Hematopoietic multipotent progenitor cell treated with erythropoietin and hydrocortisone succinate and interleukin-3 and kit ligand, for 6 days (in vitro differentiated cells): ENCODE results near the gene SPACA9.

Experiments used
- DNase-seq: peaks from one replicate; pipeline ENCODE4 v3.0.0-alpha.2; 2015

Gene SPACA9

GRCh38 chr9:132878695-132879456, at the start of gene SPACA9:
Gene SPACA9 (plus strand): TSS chr9:132878898. CDS start chr9:132883948, 5,050 bp downstream.
- peak; percentile 50 for DNase-seq

DNA sequence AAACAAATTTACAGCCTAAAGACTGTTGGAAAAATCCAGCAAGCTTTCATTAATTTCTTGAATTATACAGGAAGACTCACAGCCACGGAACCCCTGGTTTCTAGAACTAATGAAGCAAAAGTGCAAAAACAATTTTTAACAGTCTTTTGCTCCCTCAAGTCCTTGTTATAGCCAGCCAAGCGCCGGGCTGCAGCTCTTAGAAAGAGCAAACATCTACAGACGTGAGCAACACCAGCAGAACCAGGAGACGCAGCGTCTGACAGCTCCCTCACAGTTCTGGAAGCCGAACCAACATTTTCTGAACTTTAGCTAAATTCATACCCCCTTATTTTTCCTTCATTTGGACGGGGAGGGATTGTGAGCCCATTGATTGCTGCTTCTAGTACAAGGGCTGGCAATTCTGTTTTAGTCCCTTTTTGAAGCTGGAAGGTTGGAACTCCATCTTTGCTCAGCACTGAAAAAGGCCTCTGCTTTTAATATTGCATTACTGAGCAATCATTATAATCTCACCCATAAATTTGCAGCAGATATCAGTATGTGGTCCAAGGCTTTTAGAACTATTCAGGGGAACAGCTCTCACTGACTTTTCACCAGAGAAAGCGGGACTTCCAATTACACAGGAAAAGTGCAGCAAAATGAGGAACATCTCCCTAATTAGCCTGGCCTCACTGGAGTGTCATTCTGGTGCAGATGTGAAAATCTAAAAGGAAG, 46.4 kb upstream of the SPACA9 start:
- DNase-seq, result no peak

DNA sequence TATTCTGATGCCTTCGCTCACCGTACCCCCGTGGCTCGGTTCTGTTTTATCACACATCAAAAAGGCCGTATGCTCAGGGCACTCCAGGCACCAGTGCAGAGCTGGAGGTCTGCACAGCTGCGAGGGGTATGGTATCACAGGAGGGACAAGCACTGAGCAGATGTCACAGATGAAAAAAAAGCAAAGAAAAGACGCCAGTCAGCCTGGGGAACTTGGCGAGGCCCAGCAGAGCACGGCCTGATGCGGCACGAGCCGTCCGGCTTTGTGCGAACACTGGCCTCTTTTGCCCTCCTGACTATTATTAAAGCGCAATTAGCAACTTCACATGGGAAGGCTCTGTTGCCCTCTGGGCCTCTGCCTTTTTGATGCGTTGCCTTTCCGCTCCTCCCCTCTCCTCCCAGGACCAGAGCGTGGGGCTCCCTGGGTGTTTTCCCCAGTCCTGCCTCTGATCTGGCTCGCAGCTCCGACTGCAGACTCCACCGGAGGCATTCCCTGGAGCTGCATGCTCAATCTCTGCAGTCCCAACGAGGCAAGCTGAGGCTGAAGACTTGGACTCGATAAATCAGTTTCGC, 45.1 kb upstream of the SPACA9 start:
- DNase-seq, result no peak

- no peak for DNase-seq
These were observed 44.4 kb upstream of the SPACA9 start for GRCh38 chr9:132834343-132834742.

- no peak for DNase-seq
These were observed 41.0 kb upstream of the SPACA9 start for GRCh38 chr9:132837501-132838286.

DNA sequence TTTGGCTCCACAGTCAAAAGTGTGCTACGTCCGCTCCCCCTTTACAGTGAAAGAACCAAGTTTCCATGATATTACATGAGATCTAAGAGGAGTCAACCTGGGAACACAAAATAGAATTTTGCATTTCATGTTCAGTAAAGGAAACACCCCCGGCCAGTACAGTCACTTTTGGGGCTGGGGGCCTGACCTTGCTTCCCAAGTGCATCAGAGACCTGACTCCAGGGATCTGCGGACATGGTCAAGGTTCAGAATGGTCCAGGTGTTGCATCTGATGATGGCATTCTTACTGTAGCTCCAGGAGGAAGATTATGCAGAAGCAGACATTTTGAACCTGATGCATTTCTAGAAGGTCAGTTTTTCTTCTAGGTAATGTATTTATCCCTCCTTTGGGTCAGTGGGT, 40.4 kb upstream of the SPACA9 start:
- DNase-seq, result no peak

- no peak for DNase-seq
These were observed 37.7 kb upstream of the SPACA9 start for GRCh38 chr9:132840980-132841379.

- no peak for DNase-seq
These were observed 36.3 kb upstream of the SPACA9 start for GRCh38 chr9:132842124-132843044.

DNA sequence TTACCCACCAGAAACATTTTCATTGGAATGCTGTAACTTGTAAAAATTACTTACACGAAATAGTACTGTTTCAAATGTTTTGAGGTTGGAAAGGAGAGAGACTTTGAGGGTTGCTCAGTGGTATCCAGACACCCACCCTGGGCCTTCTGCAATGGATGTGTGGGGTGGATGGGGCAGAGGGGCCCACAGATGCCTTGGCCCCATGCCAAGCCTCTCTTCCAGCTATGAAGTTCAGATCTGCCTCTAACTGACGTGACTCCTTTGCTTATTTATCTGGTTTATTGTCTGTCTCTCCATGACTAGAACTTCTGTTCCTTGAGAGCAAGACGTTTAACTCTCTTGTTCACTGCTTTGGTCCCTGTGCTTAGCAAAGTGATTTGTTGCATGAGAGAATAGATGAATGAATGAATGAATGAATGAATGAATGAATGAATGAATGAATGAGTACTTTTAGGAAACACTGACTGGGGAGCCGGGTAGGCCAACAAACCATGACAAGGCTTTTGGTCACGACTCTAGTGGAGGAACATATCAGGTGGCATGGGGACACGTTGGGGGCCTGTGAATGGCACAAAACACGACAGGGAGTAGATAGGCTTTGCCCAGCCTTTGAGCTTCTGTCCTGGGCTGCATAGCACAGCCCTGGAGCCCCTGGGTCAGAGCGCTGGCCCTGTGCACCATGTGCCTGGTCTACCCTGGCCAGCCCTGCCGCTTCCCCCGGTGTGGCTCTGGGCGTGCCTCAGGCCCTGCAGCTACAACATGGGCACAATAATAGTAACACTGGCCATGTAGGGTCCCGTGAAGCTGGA, 32.4 kb upstream of the SPACA9 start:
- DNase-seq, result no peak

- no peak for DNase-seq
These were observed 31.7 kb upstream of the SPACA9 start for GRCh38 chr9:132846918-132847515.

DNA sequence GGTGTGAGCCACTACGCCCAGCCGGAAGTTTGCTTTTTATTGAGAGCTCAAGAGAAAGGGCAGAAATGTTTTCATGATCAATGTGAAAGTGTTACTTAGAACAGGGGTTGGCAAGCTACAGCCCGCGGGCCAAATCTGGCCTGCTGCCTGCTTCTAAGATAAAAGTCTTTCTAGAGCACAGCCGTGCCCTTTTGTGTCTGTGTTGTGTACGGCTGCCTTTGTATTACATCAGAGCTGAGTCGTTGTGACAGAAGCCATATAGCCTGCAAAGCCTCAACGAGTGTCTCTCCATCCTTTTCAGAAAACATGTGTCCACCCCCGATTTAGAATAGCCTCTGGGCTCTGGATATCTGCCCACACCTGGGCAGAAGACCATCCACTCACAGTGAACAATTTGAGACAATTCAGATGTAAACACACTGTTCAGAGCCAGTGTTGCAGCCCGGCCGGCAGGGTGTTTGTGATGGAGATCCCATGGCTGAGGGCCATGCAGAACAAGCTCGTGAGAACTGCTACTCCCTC, 29.5 kb upstream of the SPACA9 start:
- DNase-seq, result peak; percentile 58

DNA sequence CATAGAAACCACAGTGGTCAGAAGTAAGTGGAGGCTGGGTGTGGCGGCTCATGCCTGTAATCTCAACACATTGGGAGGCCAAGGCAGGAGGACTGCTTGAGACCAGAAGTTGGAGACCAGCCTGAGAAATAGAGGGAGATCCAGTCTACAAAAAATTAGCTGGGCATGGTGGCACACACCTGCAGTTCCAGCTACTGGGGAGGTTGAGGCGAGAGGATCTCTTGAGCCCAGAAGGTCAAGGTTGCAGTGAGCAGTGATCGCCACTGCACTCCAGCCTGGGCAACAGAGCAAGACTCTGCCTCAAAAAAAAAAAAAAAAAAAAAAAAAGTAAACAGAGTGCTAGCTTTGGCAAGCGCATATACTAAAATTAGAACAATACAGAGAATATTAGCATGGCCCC, 25.2 kb upstream of the SPACA9 start:
- no peak for DNase-seq

GRCh38 chr9:132854832-132855231, 23.9 kb upstream of the SPACA9 start:
- DNase-seq, result peak; percentile 41

DNA sequence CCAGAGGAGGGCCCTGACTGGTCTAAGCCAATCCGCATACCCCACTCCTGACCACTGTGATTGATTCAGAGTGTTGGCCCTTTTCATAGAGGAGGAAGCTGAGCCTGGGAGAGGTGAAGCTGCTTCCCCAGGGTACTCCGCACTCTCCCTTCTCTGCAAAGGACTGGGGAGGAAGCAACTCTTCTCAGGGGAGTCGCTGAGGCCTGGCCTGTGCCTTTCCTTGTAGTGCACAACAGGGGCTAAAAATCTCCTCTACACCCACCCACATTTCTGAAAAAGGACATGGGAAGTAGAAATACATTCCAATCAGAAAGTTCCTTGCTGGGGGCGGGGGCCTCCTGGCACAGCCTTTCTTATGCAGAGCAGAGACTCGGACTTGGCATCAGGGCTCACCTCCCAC, 22.8 kb upstream of the SPACA9 start:
- DNase-seq, result no peak

GRCh38 chr9:132857031-132857430, 21.7 kb upstream of the SPACA9 start:
- no peak for DNase-seq

GRCh38 chr9:132857616-132858342, 20.9 kb upstream of the SPACA9 start:
- peak; percentile 27 for DNase-seq

- no peak for DNase-seq
These were observed 19.9 kb upstream of the SPACA9 start for GRCh38 chr9:132858751-132859150.

DNA sequence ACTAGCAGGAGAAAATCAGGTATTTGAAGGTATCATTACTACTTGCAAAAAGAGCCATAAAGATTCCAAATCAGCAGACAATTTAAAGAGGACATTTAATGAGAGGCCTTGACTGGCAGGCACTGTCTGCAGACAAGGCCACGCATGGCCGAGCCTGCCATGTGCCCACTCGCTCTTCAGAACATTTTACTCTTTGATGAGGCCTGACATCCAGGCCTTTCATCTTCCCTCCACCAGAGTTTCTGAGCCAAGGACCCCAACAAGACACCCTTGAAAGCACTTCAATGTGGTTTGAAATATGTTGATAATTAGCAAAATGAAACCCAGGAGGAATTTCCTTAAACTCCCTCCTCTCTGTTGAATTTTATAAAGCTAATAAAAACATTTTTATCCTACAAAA, 17.0 kb upstream of the SPACA9 start:
- DNase-seq, result no peak

- no peak for DNase-seq
These were observed 16.2 kb upstream of the SPACA9 start for GRCh38 chr9:132862533-132862932.

DNA sequence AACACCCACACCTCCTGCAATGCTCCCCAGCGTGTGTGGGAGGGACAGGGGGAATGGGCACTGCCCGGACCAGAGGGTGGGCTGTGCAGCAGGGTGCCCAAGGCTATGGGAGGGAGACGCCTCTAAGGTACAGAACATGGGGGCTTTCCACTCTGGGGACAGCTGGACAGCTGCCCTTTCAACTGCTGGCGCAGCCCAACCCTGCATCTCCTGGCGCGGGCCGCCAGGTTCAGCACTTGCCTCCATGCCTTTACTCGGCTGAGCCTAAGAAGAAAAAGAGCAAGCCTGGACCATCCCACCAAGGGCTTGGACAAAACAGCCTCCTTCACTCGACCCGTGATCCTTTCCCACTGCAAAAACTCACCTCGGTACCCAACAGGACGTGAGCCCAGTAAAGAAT, 15.6 kb upstream of the SPACA9 start:
- no peak for DNase-seq
